ENCODE results near the gene FERMT2. TPM values are rescaled to one million over a fixed set of nuclear protein-coding genes. Genes with fewer than 3 reads are reported as not detected.
A peak's percentile ranks its signal among the peaks of the same experiment; 100 is the strongest.

FERMT2 gene
- total RNA-seq, 1 experiment from 2014 or later, result 40.8 TPM

DNA sequence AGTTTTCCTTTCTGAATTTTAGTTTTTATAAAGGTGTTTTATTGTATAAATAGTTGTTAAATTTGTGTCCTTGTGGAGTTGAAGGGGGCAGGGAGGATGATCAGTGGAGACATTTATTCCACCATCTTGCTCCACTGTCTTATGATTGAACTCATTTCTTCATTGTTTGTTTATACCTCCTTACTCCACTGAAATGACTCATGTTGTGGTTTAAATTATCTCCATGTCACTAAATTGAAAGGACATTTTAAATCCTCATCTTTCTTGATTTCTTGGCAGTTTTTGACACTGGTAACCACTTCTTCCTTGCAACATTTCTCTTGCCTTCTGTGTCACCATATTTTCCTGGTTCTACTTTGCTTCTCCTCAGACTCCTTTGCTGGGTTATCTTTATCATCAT, 23.6 kb upstream of the FERMT2 start:
- H3K27me3 Mint-ChIP-seq (ENCODE audit: insufficient read depth, unreplicated experiment), result peaks cover 20% of the 10 kb centered on the region
- no peaks in the 10 kb centered on the region for H3K4me1 Mint-ChIP-seq (ENCODE audit: low read depth, unreplicated experiment)
- H3K9me3 ChIP-seq, result peaks cover 3% of the 10 kb centered on the region; the same call in 1 of the 2 replicates
- H3K9me3 Mint-ChIP-seq (ENCODE audit: unreplicated experiment), result peaks cover 8% of the 10 kb centered on the region
- intact Hi-C loops (cut with micrococcal nuclease; ENCODE audit: unreplicated experiment), result no loop called here
- no peaks in the 10 kb centered on the region for H3K27me3 ChIP-seq (replicated peaks; ENCODE audit: control insufficient read depth, insufficient read depth, low read length)
- no peaks in the 10 kb centered on the region for H3K36me3 ChIP-seq (ENCODE audit: control insufficient read depth, insufficient read depth, low read length)
- DNase-seq, result no peak
- H3K4me3 ChIP-seq (ENCODE audit: low read depth, low read length), result no peak overlapping the region
- CTCF ChIA-PET, result no interaction called here
- no peaks in the 10 kb centered on the region for H3K36me3 Mint-ChIP-seq (ENCODE audit: insufficient read depth, unreplicated experiment)
- POLR2A ChIA-PET, result no interaction called here
- TF ChIP-seq, protein P1, sequence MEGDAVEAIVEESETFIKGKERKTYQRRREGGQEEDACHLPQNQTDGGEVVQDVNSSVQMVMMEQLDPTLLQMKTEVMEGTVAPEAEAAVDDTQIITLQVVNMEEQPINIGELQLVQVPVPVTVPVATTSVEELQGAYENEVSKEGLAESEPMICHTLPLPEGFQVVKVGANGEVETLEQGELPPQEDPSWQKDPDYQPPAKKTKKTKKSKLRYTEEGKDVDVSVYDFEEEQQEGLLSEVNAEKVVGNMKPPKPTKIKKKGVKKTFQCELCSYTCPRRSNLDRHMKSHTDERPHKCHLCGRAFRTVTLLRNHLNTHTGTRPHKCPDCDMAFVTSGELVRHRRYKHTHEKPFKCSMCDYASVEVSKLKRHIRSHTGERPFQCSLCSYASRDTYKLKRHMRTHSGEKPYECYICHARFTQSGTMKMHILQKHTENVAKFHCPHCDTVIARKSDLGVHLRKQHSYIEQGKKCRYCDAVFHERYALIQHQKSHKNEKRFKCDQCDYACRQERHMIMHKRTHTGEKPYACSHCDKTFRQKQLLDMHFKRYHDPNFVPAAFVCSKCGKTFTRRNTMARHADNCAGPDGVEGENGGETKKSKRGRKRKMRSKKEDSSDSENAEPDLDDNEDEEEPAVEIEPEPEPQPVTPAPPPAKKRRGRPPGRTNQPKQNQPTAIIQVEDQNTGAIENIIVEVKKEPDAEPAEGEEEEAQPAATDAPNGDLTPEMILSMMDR (IDR thresholded peaks at IDR 0.05; ENCODE audit: insufficient read depth in 1 of 2, low read depth in 1 of 2, low read length in 1 of 2, severe bottlenecking in 1 of 2, unreplicated experiment in 1 of 2), result no peak
- H3K4me1 ChIP-seq, result no peaks in the 10 kb centered on the region
- H3K4me3 Mint-ChIP-seq (ENCODE audit: unreplicated experiment), result no peak overlapping the region
- BruUV-seq (replicated peaks), result no TSS peak
- H3K27ac Mint-ChIP-seq (ENCODE audit: unreplicated experiment), result no peak overlapping the region

DNA sequence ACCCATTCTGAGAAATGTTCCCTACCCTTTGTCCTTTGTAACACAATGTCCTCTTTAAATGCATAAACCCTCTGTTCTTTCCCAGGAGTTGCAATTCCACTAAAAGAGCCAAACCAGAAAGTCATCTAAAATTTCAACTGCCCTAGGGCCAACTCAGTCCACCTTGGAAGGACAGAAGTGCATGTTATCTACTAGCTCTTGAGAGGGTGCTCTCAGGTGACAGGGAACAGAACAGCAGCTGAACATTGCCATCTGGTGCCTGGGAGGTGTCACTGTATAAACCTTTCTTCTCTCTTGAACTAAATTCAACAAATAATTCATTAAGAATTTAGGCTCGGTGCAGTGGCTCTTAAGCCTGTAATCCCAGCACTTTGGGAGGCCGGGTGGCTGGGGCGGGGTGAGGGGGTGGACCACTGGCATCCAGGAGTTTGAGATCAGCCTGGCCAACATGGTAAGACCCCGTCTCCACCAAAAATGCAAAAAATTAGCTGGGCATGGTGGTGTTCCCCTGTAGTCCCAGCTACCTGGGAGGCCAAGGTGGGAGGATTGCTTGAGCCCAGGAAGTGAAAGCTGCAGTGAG, 10.3 kb upstream of the FERMT2 start:
- Mint-ChIP-seq H3K9me3 (ENCODE audit: unreplicated experiment) (no peaks in the 10 kb centered on the region), H3K4me1 (ENCODE audit: low read depth, unreplicated experiment) (peaks cover 11% of the 10 kb centered on the region), H3K4me3 (ENCODE audit: unreplicated experiment) (no peak overlapping the region), H3K27me3 (ENCODE audit: insufficient read depth, unreplicated experiment) (peaks cover 2% of the 10 kb centered on the region), H3K36me3 (ENCODE audit: insufficient read depth, unreplicated experiment) (no peaks in the 10 kb centered on the region), H3K27ac (ENCODE audit: unreplicated experiment) (no peak overlapping the region)
- Histone ChIP-seq H3K36me3 (ENCODE audit: control insufficient read depth, insufficient read depth, low read length) (no peaks in the 10 kb centered on the region), H3K27me3 (replicated peaks; ENCODE audit: control insufficient read depth, insufficient read depth, low read length) (no peaks in the 10 kb centered on the region), H3K9me3 (no peaks in the 10 kb centered on the region), H3K4me1 (no peaks in the 10 kb centered on the region), H3K4me3 (ENCODE audit: low read depth, low read length) (no peak overlapping the region)
- BruUV-seq (replicated peaks), result no TSS peak
- DNase-seq, result peak; percentile 67
- POLR2A ChIA-PET, result interaction anchor here (0.6 to 1.0 kb wide), 3 partner anchors 10 to 192 kb away, joined by 3 to 6 read pairs (median 5); partner anchors contain the start of gene FERMT2
- CTCF ChIA-PET, result interaction anchor here (0.6 to 1.2 kb wide), 20 partner anchors 8 to 1387 kb away, joined by 3 to 15 read pairs (median 4); partner anchors contain the start of genes FERMT2 and GNPNAT1
- intact Hi-C loops (cut with micrococcal nuclease; ENCODE audit: unreplicated experiment), result loop anchor here (1.0 kb wide), 2 partner anchors 37 to 138 kb away; no protein-coding TSS in a partner anchor
- TF ChIP-seq, protein P1 (IDR thresholded peaks at IDR 0.05; ENCODE audit: insufficient read depth in 1 of 2, low read depth in 1 of 2, low read length in 1 of 2, severe bottlenecking in 1 of 2, unreplicated experiment in 1 of 2), result peak; percentile 74

DNA sequence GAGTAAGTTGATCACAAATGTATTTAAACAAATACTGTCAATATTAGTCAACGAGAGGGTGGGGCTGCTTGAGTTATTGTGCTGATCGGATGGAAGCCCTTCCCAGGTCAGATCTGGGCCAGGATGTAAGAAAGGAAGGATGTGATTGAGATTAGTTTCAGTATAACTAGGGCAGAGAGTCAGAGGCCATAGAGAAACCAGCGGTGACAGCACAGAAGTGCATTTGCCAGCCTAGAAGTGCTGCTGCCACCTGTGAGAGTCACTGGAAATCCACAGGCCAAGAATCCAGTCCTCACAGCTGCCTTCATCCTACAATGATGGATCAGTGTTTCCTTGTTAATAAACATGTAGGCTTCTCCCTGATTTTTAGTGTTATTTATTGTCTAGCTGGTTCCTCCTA, 9.8 kb upstream of the FERMT2 start:
- POLR2A ChIA-PET, result interaction anchor here (0.6 to 1.0 kb wide), 3 partner anchors 10 to 192 kb away, joined by 3 to 6 read pairs (median 5); partner anchors contain the start of gene FERMT2
- H3K4me3 ChIP-seq (ENCODE audit: low read depth, low read length), result no peak overlapping the region

More for the DNA sequence above, 9.8 kb upstream of the FERMT2 start:
- BruUV-seq (replicated peaks), result no TSS peak
- Mint-ChIP-seq H3K27me3 (ENCODE audit: insufficient read depth, unreplicated experiment) (no peaks in the 10 kb centered on the region), H3K4me3 (ENCODE audit: unreplicated experiment) (no peak overlapping the region), H3K9me3 (ENCODE audit: unreplicated experiment) (no peaks in the 10 kb centered on the region), H3K36me3 (ENCODE audit: insufficient read depth, unreplicated experiment) (no peaks in the 10 kb centered on the region), H3K4me1 (ENCODE audit: low read depth, unreplicated experiment) (peaks cover 11% of the 10 kb centered on the region), H3K27ac (ENCODE audit: unreplicated experiment) (no peak overlapping the region)
- H3K4me1 ChIP-seq, result no peaks in the 10 kb centered on the region
- intact Hi-C loops (cut with micrococcal nuclease; ENCODE audit: unreplicated experiment), result loop anchor here (1.0 kb wide), 2 partner anchors 36 to 137 kb away; no protein-coding TSS in a partner anchor
- DNase-seq, result no peak
- CTCF ChIA-PET, result interaction anchor here (0.6 to 1.2 kb wide), 21 partner anchors 8 to 1387 kb away, joined by 3 to 15 read pairs (median 4); partner anchors contain the start of genes FERMT2 and GNPNAT1
- no peaks in the 10 kb centered on the region for H3K27me3 ChIP-seq (replicated peaks; ENCODE audit: control insufficient read depth, insufficient read depth, low read length)
- TF ChIP-seq, protein P1 (IDR thresholded peaks at IDR 0.05; ENCODE audit: insufficient read depth in 1 of 2, low read depth in 1 of 2, low read length in 1 of 2, severe bottlenecking in 1 of 2, unreplicated experiment in 1 of 2), result no peak
- H3K36me3 ChIP-seq (ENCODE audit: control insufficient read depth, insufficient read depth, low read length), result no peaks in the 10 kb centered on the region
- no peaks in the 10 kb centered on the region for H3K9me3 ChIP-seq

Measured in Caco-2 (cell line).